Loucy (cell line): ENCODE data around the gene SMDT1.

Experiments used
- CTCF ChIP-seq: fragments of 200-600 bp; sonication (generic); conservative IDR thresholded peaks from 2 replicates; pipeline ENCODE4 v1.5.1; 2014; ENCODE audit warnings: mild to moderate bottlenecking, antibody characterized with exemption, low read length
- EZH2phosphoT487 ChIP-seq: fragments of 200-600 bp; IDR thresholded peaks from 2 replicates; pipeline ENCODE4 v1.6.1; 2018; ENCODE audit warnings: antibody characterized with exemption, mild to moderate bottlenecking, moderate library complexity, borderline replicate concordance

GRCh38 chr22:42066937-42067336, 12.6 kb upstream of the SMDT1 start:
- TF ChIP-seq CTCF (no peak), EZH2phosphoT487 (no peak)
